PC-9 (cell line): ENCODE data around the gene ASIC5.

Experiments used
- EZH2 ChIP-seq: fragments of 200-600 bp; sonication (generic); IDR thresholded peaks from 2 replicates; pipeline ENCODE4 v1.8.0; 2017; ENCODE audit warnings: antibody characterized with exemption, low read depth
- TF ChIP-seq, protein P1 (sequence below): fragments of 200-600 bp; sonication (generic); conservative IDR thresholded peaks from 2 replicates; pipeline ENCODE4 v1.6.1; 2017; ENCODE audit warnings: mixed run types, antibody characterized with exemption, mild to moderate bottlenecking, moderate library complexity

- TF ChIP-seq EZH2, result no peak
- TF ChIP-seq, protein P1, sequence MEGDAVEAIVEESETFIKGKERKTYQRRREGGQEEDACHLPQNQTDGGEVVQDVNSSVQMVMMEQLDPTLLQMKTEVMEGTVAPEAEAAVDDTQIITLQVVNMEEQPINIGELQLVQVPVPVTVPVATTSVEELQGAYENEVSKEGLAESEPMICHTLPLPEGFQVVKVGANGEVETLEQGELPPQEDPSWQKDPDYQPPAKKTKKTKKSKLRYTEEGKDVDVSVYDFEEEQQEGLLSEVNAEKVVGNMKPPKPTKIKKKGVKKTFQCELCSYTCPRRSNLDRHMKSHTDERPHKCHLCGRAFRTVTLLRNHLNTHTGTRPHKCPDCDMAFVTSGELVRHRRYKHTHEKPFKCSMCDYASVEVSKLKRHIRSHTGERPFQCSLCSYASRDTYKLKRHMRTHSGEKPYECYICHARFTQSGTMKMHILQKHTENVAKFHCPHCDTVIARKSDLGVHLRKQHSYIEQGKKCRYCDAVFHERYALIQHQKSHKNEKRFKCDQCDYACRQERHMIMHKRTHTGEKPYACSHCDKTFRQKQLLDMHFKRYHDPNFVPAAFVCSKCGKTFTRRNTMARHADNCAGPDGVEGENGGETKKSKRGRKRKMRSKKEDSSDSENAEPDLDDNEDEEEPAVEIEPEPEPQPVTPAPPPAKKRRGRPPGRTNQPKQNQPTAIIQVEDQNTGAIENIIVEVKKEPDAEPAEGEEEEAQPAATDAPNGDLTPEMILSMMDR, result no peak
These were observed 65.3 kb downstream of the ASIC5 start for GRCh38 chr4:155800685-155801343.
